GM12891 (cell line): ENCODE measurements around the gene ELAC2.

Experiments used
- POLR2A ChIP-seq: IDR thresholded peaks from 2 replicates; pipeline ENCODE4 v1.6.1; 2011; ENCODE audit warnings: low read depth, low read length, control low read depth
- POLR2AphosphoS5 ChIP-seq: IDR thresholded peaks from 2 replicates; pipeline ENCODE4 v1.6.1; 2011; ENCODE audit warnings: low read depth, low read length, control low read depth
- TAF1 ChIP-seq: IDR thresholded peaks from 2 replicates; pipeline ENCODE4 v1.6.1; 2011; ENCODE audit warnings: low read depth, low read length, control low read depth

- no peak for TF ChIP-seq POLR2AphosphoS5
- no peak for TF ChIP-seq POLR2A
- no peak for TF ChIP-seq TAF1
Measured at GRCh38 chr17:12992676-12993075, 25.2 kb downstream of the ELAC2 start.
